GM08714 (cell line): Measurements from ENCODE around the gene FLT3.
"Not testable (repeated sequence)": the region's sequence is repeated elsewhere in the genome, so short reads cannot be mapped to it uniquely, and the experiment has no call there.

Experiments used
- H3K4me3 ChIP-seq: fragments of 200-500 bp; sonication (Bioruptor generic); 2 replicates; pipeline ENCODE4 v1.5.1; 2014; ENCODE audit warnings: mild to moderate bottlenecking, low read length, inconsistent platforms
- ZNF274 ChIP-seq: IDR thresholded peaks from 2 replicates; pipeline ENCODE4 v1.6.1; 2012; ENCODE audit warnings: mild to moderate bottlenecking, low read depth, low read length

Gene FLT3

GRCh38 chr13:28043224-28043623 lies 57.2 kb downstream of the FLT3 start:
- H3K4me3 ChIP-seq, result no peak overlapping the region
- TF ChIP-seq ZNF274, result no peak

GRCh38 chr13:28041501-28041900 lies 58.9 kb downstream of the FLT3 start:
- no peak for TF ChIP-seq ZNF274
- no peak overlapping the region for H3K4me3 ChIP-seq

GRCh38 chr13:28041031-28041461 lies 59.3 kb downstream of the FLT3 start:
- TF ChIP-seq ZNF274, result no peak
- no peak overlapping the region for H3K4me3 ChIP-seq

- TF ChIP-seq ZNF274, result no peak
- no peak overlapping the region for H3K4me3 ChIP-seq
These were observed 63.0 kb downstream of the FLT3 start for GRCh38 chr13:28037399-28037798.

GRCh38 chr13:28035146-28035782 lies 65.1 kb downstream of the FLT3 start:
- no peak for TF ChIP-seq ZNF274
- no peak overlapping the region for H3K4me3 ChIP-seq

- no peak for TF ChIP-seq ZNF274
- no peak overlapping the region for H3K4me3 ChIP-seq
These were observed 66.3 kb downstream of the FLT3 start for GRCh38 chr13:28033894-28034655.

- H3K4me3 ChIP-seq, result not testable (repeated sequence)
These were observed 67.9 kb downstream of the FLT3 start for GRCh38 chr13:28032438-28032837.

GRCh38 chr13:28031896-28032288 lies 68.5 kb downstream of the FLT3 start:
- TF ChIP-seq ZNF274, result no peak
- H3K4me3 ChIP-seq, result no peak overlapping the region

- H3K4me3 ChIP-seq, result no peak overlapping the region
- no peak for TF ChIP-seq ZNF274
These were observed 69.0 kb downstream of the FLT3 start for GRCh38 chr13:28031220-28031895.

- no peak overlapping the region for H3K4me3 ChIP-seq
- TF ChIP-seq ZNF274, result no peak
These were observed 72.6 kb downstream of the FLT3 start for GRCh38 chr13:28027607-28028364.

- no peak for TF ChIP-seq ZNF274
These were observed 73.3 kb downstream of the FLT3 start for GRCh38 chr13:28027071-28027470.

GRCh38 chr13:28026508-28026907 lies 73.9 kb downstream of the FLT3 start:
- H3K4me3 ChIP-seq, result no peak overlapping the region
- TF ChIP-seq ZNF274, result no peak

More at GRCh38 chr13:28027071-28027470, 73.3 kb downstream of the FLT3 start:
- H3K4me3 ChIP-seq, result no peak overlapping the region

GRCh38 chr13:28022848-28023518 lies 77.4 kb downstream of the FLT3 start:
- TF ChIP-seq ZNF274, result no peak
- H3K4me3 ChIP-seq, result no peak overlapping the region

GRCh38 chr13:28014301-28014700 lies 86.1 kb downstream of the FLT3 start:
- H3K4me3 ChIP-seq, result no peak overlapping the region
- TF ChIP-seq ZNF274, result no peak
